ENCODE results near the gene LRRC10B. TPM values are rescaled to one million over a fixed set of nuclear protein-coding genes. Genes with fewer than 3 reads are reported as not detected.

LRRC10B gene
- total RNA-seq, 1 experiment from 2014 or later, result 0.39 TPM

DNA sequence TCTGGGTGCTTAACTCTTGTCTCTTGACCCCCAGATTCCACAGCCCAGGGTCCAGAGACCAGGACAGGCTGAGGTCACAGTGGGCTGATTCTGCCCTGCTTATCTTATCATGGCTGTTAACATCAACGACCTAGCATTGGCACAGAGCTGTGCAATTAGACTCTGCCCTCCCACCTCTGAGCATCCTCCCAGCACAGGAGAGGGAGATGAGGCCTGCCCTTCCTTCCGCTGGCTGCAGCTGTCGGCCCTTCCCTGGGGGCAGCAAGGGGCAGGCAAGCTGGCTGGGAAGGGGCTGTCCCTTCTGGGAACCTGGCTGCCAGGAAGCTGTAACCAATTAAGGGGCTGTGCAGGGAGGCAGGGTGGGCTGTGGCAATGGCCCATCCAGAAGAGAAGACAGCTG lies 22.5 kb downstream of the LRRC10B start:
- H4K91ac ChIP-seq (ENCODE audit: insufficient read length, low read depth, low read length), result no peak overlapping the region
- H3T11ph ChIP-seq (ENCODE audit: low read length), result no peak overlapping the region
- H3K23ac ChIP-seq (ENCODE audit: insufficient read length, low read depth, low read length), result no peak overlapping the region
- no peak overlapping the region for H3K27ac ChIP-seq (ENCODE audit: insufficient read length, low read depth, low read length)
- Mint-ChIP-seq H3K4me1 (peaks cover 7 to 19% of the 10 kb centered on the region in 2 experiments), H3K4me3 (no peak overlapping the region), H3K27me3 (ENCODE audit: low read depth) (peaks cover 8% of the 10 kb centered on the region), H3K36me3 (ENCODE audit: insufficient read depth in 1 of 3, low read depth in 3 of 3) (peaks cover 0 to 4% (median 0%) of the 10 kb centered on the region in 3 experiments; a peak in 1 of 7 replicates), H3K9me3 (no peaks in the 10 kb centered on the region), H3K27ac (no peak overlapping the region)
- H3K27me3 ChIP-seq (ENCODE audit: insufficient read depth, low read length), result no peaks in the 10 kb centered on the region
- no peaks in the 10 kb centered on the region for H3K79me1 ChIP-seq (ENCODE audit: insufficient read depth, low read depth, low read length, poor library complexity, severe bottlenecking)
- no peak overlapping the region for H4K8ac ChIP-seq (replicated peaks; ENCODE audit: insufficient read length, low read depth, low read length)
- H3K4me2 ChIP-seq (ENCODE audit: insufficient read depth, insufficient read length, low read length), result no peak overlapping the region
- H3K14ac ChIP-seq (ENCODE audit: insufficient read depth, low read length), result no peak overlapping the region
- TF ChIP-seq, protein P1, sequence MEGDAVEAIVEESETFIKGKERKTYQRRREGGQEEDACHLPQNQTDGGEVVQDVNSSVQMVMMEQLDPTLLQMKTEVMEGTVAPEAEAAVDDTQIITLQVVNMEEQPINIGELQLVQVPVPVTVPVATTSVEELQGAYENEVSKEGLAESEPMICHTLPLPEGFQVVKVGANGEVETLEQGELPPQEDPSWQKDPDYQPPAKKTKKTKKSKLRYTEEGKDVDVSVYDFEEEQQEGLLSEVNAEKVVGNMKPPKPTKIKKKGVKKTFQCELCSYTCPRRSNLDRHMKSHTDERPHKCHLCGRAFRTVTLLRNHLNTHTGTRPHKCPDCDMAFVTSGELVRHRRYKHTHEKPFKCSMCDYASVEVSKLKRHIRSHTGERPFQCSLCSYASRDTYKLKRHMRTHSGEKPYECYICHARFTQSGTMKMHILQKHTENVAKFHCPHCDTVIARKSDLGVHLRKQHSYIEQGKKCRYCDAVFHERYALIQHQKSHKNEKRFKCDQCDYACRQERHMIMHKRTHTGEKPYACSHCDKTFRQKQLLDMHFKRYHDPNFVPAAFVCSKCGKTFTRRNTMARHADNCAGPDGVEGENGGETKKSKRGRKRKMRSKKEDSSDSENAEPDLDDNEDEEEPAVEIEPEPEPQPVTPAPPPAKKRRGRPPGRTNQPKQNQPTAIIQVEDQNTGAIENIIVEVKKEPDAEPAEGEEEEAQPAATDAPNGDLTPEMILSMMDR (conservative IDR thresholded peaks at IDR 0.05), result no peak
- WGBS (ENCODE audit: extremely low coverage, insufficient read length, low lambda C conversion rate), result no CpG with 5 or more reads among the region's 3 CpGs
- no peak overlapping the region for H2BK20ac ChIP-seq (ENCODE audit: low read depth, low read length, poor library complexity, severe bottlenecking)
- H3K9me3 ChIP-seq (ENCODE audit: control insufficient read depth, low read depth, low read length), result no peaks in the 10 kb centered on the region
- no peak overlapping the region for H3K56ac ChIP-seq (ENCODE audit: insufficient read length, low read depth, low read length)
- no peak overlapping the region for H3K4ac ChIP-seq (ENCODE audit: low read depth, low read length)
- no peaks in the 10 kb centered on the region for H3K23me2 ChIP-seq (ENCODE audit: insufficient read length, low read depth, low read length, poor library complexity, severe bottlenecking)
- H2BK120ac ChIP-seq (ENCODE audit: low read depth, low read length, poor library complexity, severe bottlenecking), result no peak overlapping the region
- no peak overlapping the region for H2AK5ac ChIP-seq (ENCODE audit: insufficient read length, low read length)
- no peak overlapping the region for H2AFZ ChIP-seq (ENCODE audit: low read length)
- no peak overlapping the region for H3K9ac ChIP-seq (ENCODE audit: extremely low read depth, insufficient read length, low read length)
- no peak overlapping the region for H2BK12ac ChIP-seq (ENCODE audit: insufficient read length, low read depth, low read length)
- no peak overlapping the region for H3K18ac ChIP-seq (ENCODE audit: insufficient read length, low read depth, low read length)
- no peaks in the 10 kb centered on the region; the same call in 1 of the 2 replicates for H3K4me1 ChIP-seq (ENCODE audit: insufficient read depth, low read length)
- DNase-seq, result no peak
- no peak overlapping the region for H4K5ac ChIP-seq (ENCODE audit: insufficient read length, low read depth, low read length)
- no peaks in the 10 kb centered on the region for H3K79me2 ChIP-seq (ENCODE audit: insufficient read depth, low read length)
- H4K20me1 ChIP-seq (ENCODE audit: control insufficient read depth, insufficient read depth, insufficient read length), result no peaks in the 10 kb centered on the region
- no peak overlapping the region for H2BK15ac ChIP-seq (ENCODE audit: low read depth, low read length)
- no peak overlapping the region for H2BK5ac ChIP-seq (ENCODE audit: insufficient read length, low read length)
